Measurements from ENCODE around the gene PECR.

GRCh38 chr2:216109962-216110614 is 28.5 kb upstream of the PECR start:
- TF ChIP-seq CTCF (IDR thresholded peaks at IDR 0.05) (peak; percentile 4 to 26), EP300 (IDR thresholded peaks at IDR 0.05) (no peak)

Measured in suprapubic skin (tissue), 3 donors.